AG04450 (cell line): Measurements from ENCODE around the gene MRGPRG. TPM values are rescaled to one million over a fixed set of nuclear protein-coding genes. Genes with fewer than 3 reads are reported as not detected.

Experiments
- CTCF ChIA-PET: fragments of 300-600, 350-600 bp; formaldehyde crosslinking; extraction: SDS; loops from one replicate; lab custom pipeline; 2022; ENCODE audit warnings: antibody characterized with exemption, inconsistent platforms; lab: Charles Lee
- POLR2A ChIA-PET: fragments of 350-600 bp; formaldehyde crosslinking; extraction: SDS; loops from one replicate; lab custom pipeline; 2021; ENCODE audit warnings: antibody characterized with exemption, inconsistent platforms; lab: Yijun Ruan, JAX
- DNase-seq: peaks from one replicate; pipeline ENCODE4 v3.0.0-alpha.2; 2011; ENCODE audit warnings: low read depth, low spot score
- H3K27ac ChIP-seq: one replicate; pipeline ENCODE4 v1.5.1; 2012; ENCODE audit warnings: low read depth, low read length, control low read depth
- H3K27me3 ChIP-seq: one replicate; pipeline ENCODE4 v1.6.0; 2012; ENCODE audit warnings: low read length; ENCODE audit not compliant: control insufficient read depth, insufficient read depth
- H3K4me3 ChIP-seq: 2 replicates; pipeline ENCODE4 v1.5.1; 2011; ENCODE audit warnings: mild to moderate bottlenecking, low read depth, low read length, control low read depth
- H3K9me3 ChIP-seq: 2 replicates; pipeline ENCODE4 v1.5.1; 2012; ENCODE audit warnings: low read length; ENCODE audit not compliant: control insufficient read depth, insufficient read depth
- CTCF ChIP-seq: IDR thresholded peaks from 2 replicates; pipeline ENCODE4 v1.5.1; 2011; ENCODE audit warnings: low read depth, low read length, control low read depth, inconsistent platforms
- polyA plus RNA-seq: library from polyadenylated mRNA; depleted of rRNA; stranded (reverse); fragments of >200 nt; gene quantifications from 2 replicates; pipeline ENCODE4 v1.2.3, GENCODE V29; 2011

Gene MRGPRG
- polyA plus RNA-seq, 1 experiment: not detected

- CTCF ChIA-PET: no interaction called here
Observed at GRCh38 chr11:3227568-3228444, 9.2 kb upstream of the MRGPRG start.

DNA sequence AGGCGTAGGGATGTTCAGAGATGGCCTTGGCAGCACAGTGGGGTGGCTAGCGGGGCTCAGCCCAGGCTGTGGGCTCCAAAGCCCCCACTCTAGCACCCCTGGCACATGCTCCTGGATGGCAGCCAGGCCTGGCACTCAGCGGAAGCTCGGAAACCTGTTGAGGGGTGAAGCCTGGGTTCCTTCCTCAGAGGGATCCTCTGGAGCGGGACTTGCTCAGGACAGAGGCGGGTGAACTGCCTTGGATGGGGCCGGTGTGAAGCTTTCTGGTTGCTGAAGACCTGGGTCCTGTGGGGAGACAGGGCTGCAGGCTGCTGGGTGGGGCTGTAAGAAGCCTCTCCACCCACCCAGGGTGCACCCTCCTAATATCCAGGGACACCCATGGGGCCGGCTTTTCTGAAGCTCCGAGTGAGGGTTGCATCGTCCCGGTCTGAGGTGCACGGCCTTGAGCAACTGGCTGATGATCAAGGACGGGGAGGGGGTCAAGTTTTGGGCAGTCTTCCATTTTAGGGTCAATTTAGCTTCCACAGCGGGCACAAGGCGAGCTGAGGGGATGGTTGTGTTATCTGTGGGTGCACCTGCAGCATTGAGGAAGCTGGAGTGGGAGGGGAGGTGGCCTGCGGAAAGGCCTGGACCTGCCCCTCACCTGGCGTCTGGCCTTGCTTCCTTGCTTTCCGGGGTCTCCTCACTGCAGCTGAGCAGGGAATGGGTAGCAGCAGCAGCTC lies 8.4 kb upstream of the MRGPRG start:
- TF ChIP-seq CTCF: no peak
- no peak for DNase-seq
- Histone ChIP-seq H3K27ac (no peak overlapping the region), H3K9me3 (peaks cover 4% of the 10 kb centered on the region; the same call in 1 of the 2 replicates), H3K27me3 (peaks cover 46% of the 10 kb centered on the region), H3K4me3 (no peak overlapping the region)
- POLR2A ChIA-PET: no interaction called here
- CTCF ChIA-PET: no interaction called here

More at GRCh38 chr11:3227568-3228444, 9.2 kb upstream of the MRGPRG start:
- Histone ChIP-seq H3K4me3 (no peak overlapping the region), H3K27ac (no peak overlapping the region), H3K27me3 (peaks cover 47% of the 10 kb centered on the region), H3K9me3 (peaks cover 4% of the 10 kb centered on the region; the same call in 1 of the 2 replicates)
- no peak for DNase-seq
- TF ChIP-seq CTCF: no peak
- POLR2A ChIA-PET: no interaction called here

- DNase-seq: no peak
- CTCF ChIA-PET: no interaction called here
Observed at GRCh38 chr11:3225826-3226750, 7.5 kb upstream of the MRGPRG start.

DNA sequence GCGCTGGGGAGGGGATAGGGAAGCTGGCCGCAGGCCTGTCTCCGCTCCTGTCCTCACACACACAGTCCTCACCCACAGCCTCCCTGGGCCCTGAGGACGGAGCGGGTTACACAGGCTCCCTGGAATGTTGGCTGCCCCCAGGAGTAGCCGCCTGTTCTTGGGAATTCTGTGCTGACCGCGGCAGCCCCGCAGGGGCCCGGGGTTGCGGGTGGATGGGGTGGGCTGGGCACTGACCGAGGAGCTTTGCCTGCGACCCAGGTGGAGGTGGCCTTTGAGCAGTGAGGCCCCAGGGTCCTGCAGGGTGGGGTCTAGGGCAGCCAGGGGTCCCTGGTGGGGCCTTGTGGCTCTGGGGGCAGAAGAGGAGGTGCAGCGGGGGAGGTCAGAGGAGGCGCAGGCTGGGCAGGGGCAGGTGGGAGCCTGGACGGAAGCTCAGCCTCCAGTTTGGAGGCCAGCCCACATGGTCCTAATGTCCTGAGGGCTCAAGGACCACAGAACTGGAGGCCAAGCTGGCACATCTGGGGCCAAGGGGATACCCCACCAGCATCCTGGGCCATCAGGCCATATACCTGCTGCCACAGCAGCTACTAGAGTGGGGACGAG lies 6.6 kb upstream of the MRGPRG start:
- DNase-seq: no peak
- ChIA-PET CTCF (no interaction called here), POLR2A (no interaction called here)
- H3K4me3 ChIP-seq: no peak overlapping the region
- no peak overlapping the region for H3K27ac ChIP-seq
- TF ChIP-seq CTCF: no peak
- H3K9me3 ChIP-seq: peaks cover 4% of the 10 kb centered on the region; the same call in 1 of the 2 replicates
- H3K27me3 ChIP-seq: peaks cover 49% of the 10 kb centered on the region

More at GRCh38 chr11:3225826-3226750, 7.5 kb upstream of the MRGPRG start:
- TF ChIP-seq CTCF: no peak
- Histone ChIP-seq H3K4me3 (no peak overlapping the region), H3K27ac (no peak overlapping the region), H3K9me3 (peaks cover 4% of the 10 kb centered on the region; the same call in 1 of the 2 replicates), H3K27me3 (peaks cover 49% of the 10 kb centered on the region)
- POLR2A ChIA-PET: no interaction called here
